NT2/D1 (cell line): ENCODE data around the gene EIF5A.
A peak's percentile ranks its signal among the peaks of the same experiment; 100 is the strongest.

Experiments
- DNase-seq: peaks from one replicate; pipeline ENCODE4 v3.0.0-alpha.2; 2011; ENCODE audit warnings: low read depth, low spot score
- H3K27me3 ChIP-seq: 2 replicates; pipeline ENCODE4 v1.6.0; 2011; ENCODE audit warnings: mild to moderate bottlenecking; ENCODE audit not compliant: insufficient read length, insufficient read depth
- H3K36me3 ChIP-seq: 2 replicates; pipeline ENCODE4 v1.6.1; 2011; ENCODE audit warnings: mild to moderate bottlenecking, low read length, mixed read lengths; ENCODE audit not compliant: insufficient read depth, insufficient read length
- H3K4me1 ChIP-seq: 2 replicates; pipeline ENCODE4 v1.5.1; 2011; ENCODE audit not compliant: insufficient read depth, insufficient read length
- H3K4me3 ChIP-seq: 2 replicates; pipeline ENCODE4 v1.5.1; 2011; ENCODE audit warnings: low read depth; ENCODE audit not compliant: insufficient read length
- H3K9ac ChIP-seq: 2 replicates; pipeline ENCODE4 v1.6.0; 2011; ENCODE audit warnings: low read depth; ENCODE audit not compliant: insufficient read length
- H3K9me3 ChIP-seq: 2 replicates; pipeline ENCODE4 v1.5.1; 2011; ENCODE audit warnings: mild to moderate bottlenecking, low read length; ENCODE audit not compliant: insufficient read depth
- SUZ12 ChIP-seq: IDR thresholded peaks from 2 replicates; pipeline ENCODE4 v1.6.1; 2011; ENCODE audit not compliant: insufficient read length, insufficient read depth; ENCODE audit errors: extremely low read depth
- YY1 ChIP-seq: IDR thresholded peaks from 2 replicates; pipeline ENCODE4 v1.6.1; 2011; ENCODE audit not compliant: insufficient read length, insufficient read depth
- ZNF274 ChIP-seq: IDR thresholded peaks from 2 replicates; pipeline ENCODE4 v1.6.1; 2011; ENCODE audit warnings: mild to moderate bottlenecking, low read depth, low read length

EIF5A gene

GRCh38 chr17:7355053-7355452 is 47.6 kb downstream of the EIF5A start, which contains the start of gene TMEM95:
Gene TMEM95 (plus strand): TSS chr17:7355156. CDS start chr17:7355205, 49 bp downstream.
- Histone ChIP-seq H3K27me3 (peaks cover 4% of the 10 kb centered on the region), H3K9me3 (no peaks in the 10 kb centered on the region), H3K9ac (no peak within 1 kb of the TSS), H3K4me1 (peaks cover 10% of the 10 kb centered on the region), H3K36me3 (no peaks in the 10 kb centered on the region), H3K4me3 (no peak within 1 kb of the TSS)
- TF ChIP-seq SUZ12 (no peak), ZNF274 (no peak), YY1 (no peak)
- DNase-seq: no peak

GRCh38 chr17:7355573-7355972 is 48.1 kb downstream of the EIF5A start:
- no peaks in the 10 kb centered on the region for H3K36me3 ChIP-seq
- H3K4me1 ChIP-seq: peaks cover 10% of the 10 kb centered on the region
- H3K9me3 ChIP-seq: no peaks in the 10 kb centered on the region
- DNase-seq: no peak
- no peak for TF ChIP-seq SUZ12
- TF ChIP-seq YY1: no peak
- TF ChIP-seq ZNF274: no peak
- H3K9ac ChIP-seq: no peak overlapping the region
- no peak overlapping the region for H3K4me3 ChIP-seq
- peaks cover 4% of the 10 kb centered on the region for H3K27me3 ChIP-seq

GRCh38 chr17:7356072-7356549 is 48.7 kb downstream of the EIF5A start:
- Histone ChIP-seq H3K9ac (peak overlapping the region; percentile 61), H3K27me3 (peaks cover 4% of the 10 kb centered on the region), H3K4me3 (peak overlapping the region; percentile 11)

GRCh38 chr17:7356756-7357155 is 49.3 kb downstream of the EIF5A start:
- H3K4me1 ChIP-seq: peaks cover 10% of the 10 kb centered on the region
- H3K9me3 ChIP-seq: no peaks in the 10 kb centered on the region
- TF ChIP-seq SUZ12 (no peak), ZNF274 (no peak)
- H3K36me3 ChIP-seq: no peaks in the 10 kb centered on the region
- no peak for DNase-seq
- H3K9ac ChIP-seq: no peak overlapping the region
- no peak overlapping the region for H3K4me3 ChIP-seq
- H3K27me3 ChIP-seq: peaks cover 4% of the 10 kb centered on the region

More at GRCh38 chr17:7356072-7356549, 48.7 kb downstream of the EIF5A start:
- Histone ChIP-seq H3K9me3 (no peaks in the 10 kb centered on the region), H3K36me3 (no peaks in the 10 kb centered on the region), H3K4me1 (peaks cover 10% of the 10 kb centered on the region)
- TF ChIP-seq YY1 (no peak), SUZ12 (no peak), ZNF274 (no peak)
- peak; percentile 75 for DNase-seq

- H3K27me3 ChIP-seq: peaks cover 4% of the 10 kb centered on the region
- H3K36me3 ChIP-seq: no peaks in the 10 kb centered on the region
- no peaks in the 10 kb centered on the region for H3K9me3 ChIP-seq
- TF ChIP-seq ZNF274 (no peak), SUZ12 (no peak)
- H3K4me1 ChIP-seq: peaks cover 10% of the 10 kb centered on the region
- DNase-seq: no peak
- no peak overlapping the region for H3K4me3 ChIP-seq
- H3K9ac ChIP-seq: no peak overlapping the region
Measured at GRCh38 chr17:7357381-7357780, 50.0 kb downstream of the EIF5A start.

- H3K36me3 ChIP-seq: no peaks in the 10 kb centered on the region
- H3K9ac ChIP-seq: no peak overlapping the region
- TF ChIP-seq SUZ12 (no peak), ZNF274 (no peak), YY1 (no peak)
- no peaks in the 10 kb centered on the region for H3K4me1 ChIP-seq
- no peaks in the 10 kb centered on the region for H3K27me3 ChIP-seq
- H3K9me3 ChIP-seq: no peaks in the 10 kb centered on the region
- no peak overlapping the region for H3K4me3 ChIP-seq
- DNase-seq: no peak
Measured at GRCh38 chr17:7361906-7362305, 54.5 kb downstream of the EIF5A start.
